HepG2 (cell line): ENCODE results near the gene PRSS33. TPM values are rescaled to one million over a fixed set of nuclear protein-coding genes. Genes with fewer than 3 reads are reported as not detected.
A peak's percentile ranks its signal among the peaks of the same experiment; 100 is the strongest.

Experiments
- PRPF4 ChIP-seq: fragments of 200-400 bp; formaldehyde crosslinking; IDR thresholded peaks from 2 replicates; pipeline ENCODE4 v1.6.1; 2016; ENCODE audit warnings: low read length, low read depth; ENCODE audit not compliant: poor library complexity, severe bottlenecking
- TCF7 ChIP-seq: sonication (generic); IDR thresholded peaks from 2 replicates; pipeline ENCODE4 v1.6.1; 2016; ENCODE audit warnings: antibody characterized with exemption, low read depth
- ZNF652 ChIP-seq: IDR thresholded peaks from 2 replicates; pipeline ENCODE4 v1.6.1; 2016; ENCODE audit warnings: low read depth, borderline replicate concordance
- ZNF713 ChIP-seq: sonication (generic); formaldehyde crosslinking; IDR thresholded peaks from 2 replicates; pipeline ENCODE4 v1.4.0; 2020; ENCODE audit warnings: mild to moderate bottlenecking, missing genetic modification reagents
- ZNF850 ChIP-seq: sonication (generic); formaldehyde crosslinking; conservative IDR thresholded peaks from 2 replicates; pipeline ENCODE4 v1.9.0; 2021; ENCODE audit warnings: mild to moderate bottlenecking, missing genetic modification reagents
- ZSCAN22 ChIP-seq: sonication (generic); formaldehyde crosslinking; IDR thresholded peaks from 2 replicates; pipeline ENCODE4 v1.4.0; 2020; ENCODE audit warnings: mild to moderate bottlenecking, missing genetic modification reagents
- polyA plus RNA-seq, 8 experiments: library from polyadenylated mRNA; depleted of rRNA in 3 of 8; stranded (reverse) in 7 of 8; unstranded in 1 of 8; fragments of >200 nt; fragmentation: Illumina TruSeq in 4 of 8; extraction: Trizol in 4 of 8; gene quantifications; 2 replicates each; pipeline versions ENCODE4 v1.2.1 to v1.2.3, GENCODE V29; 2011 to 2016; ENCODE audit warnings: low read depth in 4 of 8, missing spikeins in 1 of 8, mixed read lengths in 1 of 8; ENCODE audit not compliant: insufficient read depth in 1 of 8
- total RNA-seq, 5 experiments: library from RNA; depleted of rRNA; stranded (reverse); fragments of >200 nt; fragmentation: Illumina TruSeq; extraction: Trizol; gene quantifications; 2 replicates each; pipeline ENCODE4 v1.2.3, GENCODE V29; 2016; ENCODE audit warnings: low read depth in 1 of 5
- TF ChIP-seq, protein P1 (sequence below): sonication (generic); formaldehyde crosslinking; IDR thresholded peaks from 2 replicates; pipeline ENCODE4 v1.5.1; 2020; ENCODE audit warnings: mild to moderate bottlenecking, missing genetic modification reagents, moderate library complexity
- TF ChIP-seq, protein P2 (sequence below): sonication (generic); formaldehyde crosslinking; IDR thresholded peaks from 2 replicates; pipeline ENCODE4 v1.4.0; 2020; ENCODE audit warnings: missing genetic modification reagents

PRSS33 gene
- total and polyA plus RNA-seq, 2 of the 13 experiments (the other 11 are each of a cell fraction or from before 2014, with no cell fraction given), result not detected

- TF ChIP-seq, protein P1, sequence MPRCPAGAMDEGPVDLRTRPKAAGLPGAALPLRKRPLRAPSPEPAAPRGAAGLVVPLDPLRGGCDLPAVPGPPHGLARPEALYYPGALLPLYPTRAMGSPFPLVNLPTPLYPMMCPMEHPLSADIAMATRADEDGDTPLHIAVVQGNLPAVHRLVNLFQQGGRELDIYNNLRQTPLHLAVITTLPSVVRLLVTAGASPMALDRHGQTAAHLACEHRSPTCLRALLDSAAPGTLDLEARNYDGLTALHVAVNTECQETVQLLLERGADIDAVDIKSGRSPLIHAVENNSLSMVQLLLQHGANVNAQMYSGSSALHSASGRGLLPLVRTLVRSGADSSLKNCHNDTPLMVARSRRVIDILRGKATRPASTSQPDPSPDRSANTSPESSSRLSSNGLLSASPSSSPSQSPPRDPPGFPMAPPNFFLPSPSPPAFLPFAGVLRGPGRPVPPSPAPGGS (CRISPR knock-in tag), result no peak
- TF ChIP-seq ZNF850 (CRISPR knock-in tag), result no peak
- TF ChIP-seq TCF7, result no peak
- TF ChIP-seq ZNF713 (CRISPR knock-in tag), result no peak
- TF ChIP-seq ZNF652 (CRISPR knock-in tag), result no peak
- TF ChIP-seq ZSCAN22 (CRISPR knock-in tag), result peak; percentile 84
- no peak for TF ChIP-seq PRPF4
- TF ChIP-seq, protein P2, sequence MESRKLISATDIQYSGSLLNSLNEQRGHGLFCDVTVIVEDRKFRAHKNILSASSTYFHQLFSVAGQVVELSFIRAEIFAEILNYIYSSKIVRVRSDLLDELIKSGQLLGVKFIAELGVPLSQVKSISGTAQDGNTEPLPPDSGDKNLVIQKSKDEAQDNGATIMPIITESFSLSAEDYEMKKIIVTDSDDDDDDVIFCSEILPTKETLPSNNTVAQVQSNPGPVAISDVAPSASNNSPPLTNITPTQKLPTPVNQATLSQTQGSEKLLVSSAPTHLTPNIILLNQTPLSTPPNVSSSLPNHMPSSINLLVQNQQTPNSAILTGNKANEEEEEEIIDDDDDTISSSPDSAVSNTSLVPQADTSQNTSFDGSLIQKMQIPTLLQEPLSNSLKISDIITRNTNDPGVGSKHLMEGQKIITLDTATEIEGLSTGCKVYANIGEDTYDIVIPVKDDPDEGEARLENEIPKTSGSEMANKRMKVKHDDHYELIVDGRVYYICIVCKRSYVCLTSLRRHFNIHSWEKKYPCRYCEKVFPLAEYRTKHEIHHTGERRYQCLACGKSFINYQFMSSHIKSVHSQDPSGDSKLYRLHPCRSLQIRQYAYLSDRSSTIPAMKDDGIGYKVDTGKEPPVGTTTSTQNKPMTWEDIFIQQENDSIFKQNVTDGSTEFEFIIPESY (CRISPR knock-in tag), result peak; percentile 98
Measured at GRCh38 chr16:2785101-2785991, 2.0 kb downstream of the PRSS33 start (continued).
